Stimulated activated naive CD8-positive, alpha-beta T cell treated with anti-CD3 and anti-CD28 coated beads, Interleukin-15, Interleukin-2, amounts not matched to agents 100 ng/mL and 50 ng/mL, for 24 hours (primary cell): ENCODE data around the gene TTC38.

Experiments
- H3K27ac Mint-ChIP-seq: one replicate; pipeline ENCODE4 v1.8.0; 2021; ENCODE audit warnings: mild to moderate bottlenecking, mixed read lengths
- H3K27me3 Mint-ChIP-seq: one replicate; pipeline ENCODE4 v1.8.0; 2021; ENCODE audit warnings: mixed read lengths
- H3K36me3 Mint-ChIP-seq: one replicate; pipeline ENCODE4 v1.8.0; 2021; ENCODE audit warnings: low read depth, mixed read lengths
- H3K4me1 Mint-ChIP-seq: one replicate; pipeline ENCODE4 v1.8.0; 2021; ENCODE audit warnings: low read depth, mixed read lengths
- H3K4me3 Mint-ChIP-seq: one replicate; pipeline ENCODE4 v1.8.0; 2021; ENCODE audit warnings: mild to moderate bottlenecking, mixed read lengths
- H3K9me3 Mint-ChIP-seq: one replicate; pipeline ENCODE4 v1.8.0; 2021; ENCODE audit warnings: mixed read lengths

Gene TTC38

DNA sequence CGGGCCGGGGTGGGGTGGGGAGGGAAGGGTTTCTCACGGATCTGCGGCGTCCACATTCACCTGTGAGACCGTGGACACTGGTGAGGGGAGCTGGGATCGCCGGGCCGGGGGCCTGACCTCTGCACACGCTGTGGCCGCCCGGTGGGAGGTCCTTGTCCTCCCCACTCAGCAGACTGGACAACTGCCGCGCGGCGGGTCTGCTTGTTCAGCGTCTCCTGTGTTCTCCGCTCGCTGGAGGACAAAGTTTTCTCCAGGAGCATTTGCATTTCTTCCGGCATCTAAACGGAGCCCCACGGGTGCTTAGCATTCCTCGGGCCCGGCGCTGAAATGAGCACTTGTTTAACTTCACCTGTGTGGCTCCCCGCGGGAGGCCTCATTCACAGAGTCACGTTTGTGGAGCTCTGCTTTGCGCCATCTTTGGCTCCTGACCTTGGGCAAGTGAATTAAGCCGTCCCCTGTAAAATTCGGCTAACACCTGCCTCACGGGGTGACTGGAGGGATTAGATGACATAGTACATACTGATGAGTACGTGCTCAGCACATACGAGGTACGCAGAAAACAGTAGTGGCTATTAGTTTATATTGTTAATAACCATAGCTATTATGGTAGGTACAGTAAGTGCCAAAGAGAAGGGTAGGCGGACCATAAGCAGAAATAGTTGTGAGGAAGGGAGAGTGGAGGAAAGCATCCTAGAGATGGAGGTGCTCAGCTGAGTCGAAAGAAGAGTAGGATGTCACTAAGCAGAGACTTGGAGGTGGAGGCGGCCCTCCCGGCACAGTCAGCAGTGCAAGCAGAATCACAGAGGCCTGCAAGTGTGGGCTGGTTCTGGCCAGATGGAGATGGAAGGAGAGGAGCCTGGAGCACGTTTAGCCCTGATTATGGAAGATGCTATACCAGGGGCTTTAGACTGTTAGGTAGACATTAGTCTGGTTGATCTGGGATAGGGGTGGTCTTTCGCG is 68.6 kb downstream of the TTC38 start:
- H3K4me1 Mint-ChIP-seq: peaks cover 35% of the 10 kb centered on the region
- peak overlapping the region; percentile 98 for H3K4me3 Mint-ChIP-seq
- no peaks in the 10 kb centered on the region for H3K9me3 Mint-ChIP-seq
- no peaks in the 10 kb centered on the region for H3K27me3 Mint-ChIP-seq
- H3K36me3 Mint-ChIP-seq: peaks cover 49% of the 10 kb centered on the region
- peak overlapping the region; percentile 95 for H3K27ac Mint-ChIP-seq

DNA sequence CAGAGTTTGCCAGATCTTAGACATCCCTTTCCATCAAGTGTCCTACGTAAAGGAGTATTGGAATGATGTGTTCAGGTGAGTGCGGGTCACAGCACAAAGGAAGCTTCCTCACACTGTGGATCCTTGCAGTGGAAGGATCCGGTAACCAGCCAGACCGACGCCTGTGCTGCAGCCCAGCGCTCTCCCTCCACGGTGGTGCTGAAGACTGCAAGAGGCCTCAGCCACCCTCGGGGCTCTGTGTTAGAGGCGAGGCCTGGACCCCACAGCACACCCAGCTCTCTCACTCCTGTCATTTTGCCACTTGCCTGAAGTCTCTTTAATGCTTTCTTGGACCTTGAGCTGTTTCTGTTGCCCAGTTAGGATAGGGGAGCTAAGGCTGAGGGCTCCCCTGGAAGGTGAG is 70.1 kb downstream of the TTC38 start:
- Mint-ChIP-seq H3K36me3 (peaks cover 62% of the 10 kb centered on the region), H3K9me3 (no peaks in the 10 kb centered on the region)

DNA sequence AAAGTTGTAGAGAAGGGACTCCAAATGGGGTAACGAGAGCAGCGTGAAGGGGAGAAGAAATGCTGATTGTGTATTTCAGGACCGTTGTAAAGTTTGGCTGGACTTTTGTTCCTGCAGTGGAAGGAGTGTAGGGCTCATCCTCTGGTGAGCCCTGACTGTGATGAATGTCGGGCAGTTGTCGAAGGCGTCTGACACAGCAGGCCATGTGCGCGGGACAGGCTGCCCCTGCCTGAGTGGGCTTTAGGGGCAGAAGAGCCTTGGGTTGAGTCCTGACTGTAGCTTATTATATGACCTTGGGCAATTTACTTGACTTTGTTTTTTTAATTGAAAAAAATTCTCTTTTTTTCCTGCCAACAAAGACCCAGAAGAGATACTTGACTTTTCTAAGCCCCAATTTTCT is 70.8 kb downstream of the TTC38 start:
- H3K36me3 Mint-ChIP-seq: peaks cover 64% of the 10 kb centered on the region
- peaks cover 35% of the 10 kb centered on the region for H3K4me1 Mint-ChIP-seq
- H3K27ac Mint-ChIP-seq: peak overlapping the region; percentile 75
- H3K4me3 Mint-ChIP-seq: no peak overlapping the region
- H3K27me3 Mint-ChIP-seq: no peaks in the 10 kb centered on the region
- no peaks in the 10 kb centered on the region for H3K9me3 Mint-ChIP-seq

More for the DNA sequence above, 70.1 kb downstream of the TTC38 start:
- H3K4me1 Mint-ChIP-seq: peaks cover 35% of the 10 kb centered on the region
- H3K27ac Mint-ChIP-seq: peak overlapping the region; percentile 75
- peak overlapping the region; percentile 26 for H3K4me3 Mint-ChIP-seq
- no peaks in the 10 kb centered on the region for H3K27me3 Mint-ChIP-seq

DNA sequence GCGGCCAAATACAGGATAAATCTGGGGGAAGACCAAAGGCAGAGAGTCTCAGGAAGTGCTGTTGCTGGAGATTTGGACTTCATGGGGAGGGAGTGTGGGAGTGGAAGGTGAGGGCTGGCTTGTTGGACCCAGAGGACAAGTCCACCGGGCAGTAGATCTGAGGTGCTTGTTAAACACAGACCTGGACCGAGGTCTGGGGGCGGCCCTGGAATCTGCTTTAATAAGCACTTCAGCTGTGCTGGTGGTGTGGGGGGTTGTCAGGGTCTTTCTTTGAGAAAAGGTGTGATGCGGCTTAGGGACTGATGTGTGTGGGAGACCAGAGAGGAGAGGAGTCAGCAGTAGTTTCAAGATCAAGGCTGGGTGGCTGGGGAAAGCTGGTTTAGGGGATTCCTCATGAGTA is 72.1 kb downstream of the TTC38 start:
- H3K9me3 Mint-ChIP-seq: no peaks in the 10 kb centered on the region
- no peaks in the 10 kb centered on the region for H3K27me3 Mint-ChIP-seq
- no peak overlapping the region for H3K4me3 Mint-ChIP-seq
- no peak overlapping the region for H3K27ac Mint-ChIP-seq
- peaks cover 77% of the 10 kb centered on the region for H3K36me3 Mint-ChIP-seq
- peaks cover 29% of the 10 kb centered on the region for H3K4me1 Mint-ChIP-seq

DNA sequence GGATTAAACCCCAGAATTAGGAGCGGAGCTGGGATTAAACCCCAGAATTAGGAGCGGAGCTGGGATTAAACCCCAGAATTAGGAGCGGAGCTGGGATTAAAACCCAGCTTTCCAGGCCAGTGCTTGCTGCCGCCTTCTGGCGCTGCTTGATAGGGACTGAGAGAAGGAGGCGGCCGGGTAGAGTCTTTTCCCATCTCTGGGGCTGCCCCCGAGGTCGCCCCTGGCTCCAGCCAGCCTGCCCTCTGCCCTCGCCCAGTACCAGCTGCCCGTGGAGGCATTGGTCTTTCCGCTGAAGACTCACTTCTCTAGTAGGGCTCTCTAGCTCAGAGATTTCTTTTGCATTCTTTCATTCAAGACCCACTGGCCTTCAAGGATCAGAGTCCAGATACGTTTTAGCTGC is 72.9 kb downstream of the TTC38 start:
- H3K4me3 Mint-ChIP-seq: no peak overlapping the region
- peaks cover 27% of the 10 kb centered on the region for H3K4me1 Mint-ChIP-seq
- H3K27ac Mint-ChIP-seq: no peak overlapping the region
- no peaks in the 10 kb centered on the region for H3K9me3 Mint-ChIP-seq
- H3K36me3 Mint-ChIP-seq: peaks cover 80% of the 10 kb centered on the region
- no peaks in the 10 kb centered on the region for H3K27me3 Mint-ChIP-seq
